Hematopoietic multipotent progenitor cell treated with erythropoietin and hydrocortisone succinate and interleukin-3 and kit ligand, for 4 days (in vitro differentiated cells): ENCODE measurements around the gene GPX7.
A peak's percentile ranks its signal among the peaks of the same experiment; 100 is the strongest.

ENCODE experiments used
- DNase-seq: peaks from one replicate; pipeline ENCODE4 v3.0.0-alpha.2; 2015

GPX7 gene

GRCh38 chr1:52588535-52588934 is 13.6 kb upstream of the GPX7 start:
- peak; percentile 34 for DNase-seq

GRCh38 chr1:52590266-52590665 is 11.9 kb upstream of the GPX7 start:
- DNase-seq: no peak

- DNase-seq: no peak
These were observed 9.4 kb upstream of the GPX7 start for GRCh38 chr1:52592637-52593323.

GRCh38 chr1:52593495-52593894 is 8.7 kb upstream of the GPX7 start:
- no peak for DNase-seq

GRCh38 chr1:52595061-52595460 is 7.1 kb upstream of the GPX7 start:
- DNase-seq: no peak

- no peak for DNase-seq
These were observed 4.3 kb upstream of the GPX7 start for GRCh38 chr1:52597912-52598311.

- DNase-seq: no peak
These were observed 3.4 kb upstream of the GPX7 start for GRCh38 chr1:52598729-52599128.

- no peak for DNase-seq
These were observed 2.9 kb upstream of the GPX7 start for GRCh38 chr1:52599236-52599635.

GRCh38 chr1:52600533-52601179 is 1.5 kb upstream of the GPX7 start:
- no peak for DNase-seq

GRCh38 chr1:52601519-52601918 is 652 bp upstream of the GPX7 start:
- DNase-seq: no peak

- DNase-seq: peak; percentile 20
These were observed 857 bp downstream of the GPX7 start for GRCh38 chr1:52602856-52603600.

- no peak for DNase-seq
These were observed 1.5 kb downstream of the GPX7 start for GRCh38 chr1:52603630-52604029.

- no peak for DNase-seq
These were observed 2.0 kb downstream of the GPX7 start for GRCh38 chr1:52604063-52604770.

- peak; percentile 90 for DNase-seq
These were observed 11.6 kb downstream of the GPX7 start for GRCh38 chr1:52613636-52614373.

- no peak for DNase-seq
These were observed 12.5 kb downstream of the GPX7 start for GRCh38 chr1:52614671-52615070.

- DNase-seq: no peak
These were observed 13.4 kb downstream of the GPX7 start for GRCh38 chr1:52615489-52616042.

- no peak for DNase-seq
These were observed 19.8 kb downstream of the GPX7 start for GRCh38 chr1:52621950-52622349.

GRCh38 chr1:52623812-52624211 is 21.6 kb downstream of the GPX7 start:
- no peak for DNase-seq

- DNase-seq: no peak
These were observed 24.9 kb downstream of the GPX7 start for GRCh38 chr1:52627028-52627427.

GRCh38 chr1:52628614-52629324 is 26.6 kb downstream of the GPX7 start:
- DNase-seq: no peak

GRCh38 chr1:52629325-52629643 is 27.1 kb downstream of the GPX7 start:
- no peak for DNase-seq

- no peak for DNase-seq
These were observed 27.5 kb downstream of the GPX7 start for GRCh38 chr1:52629667-52630066.
